T-helper 17 cell (primary cell): ENCODE measurements around the gene GJB1. TPM values are rescaled to one million over a fixed set of nuclear protein-coding genes. Genes with fewer than 3 reads are reported as not detected.
"Not testable (repeated sequence)": the region's sequence is repeated elsewhere in the genome, so short reads cannot be mapped to it uniquely, and the experiment has no call there.

Experiments used
- ATAC-seq: fragments of 150-1000 bp; cut with Tn5 transposase; 2 replicates; pipeline ENCODE4 v1.10.0; 2021; ENCODE audit warnings: mild to moderate bottlenecking, moderate library complexity
- DNase-seq, 3 donors: peaks; one replicate each; pipeline versions ENCODE4 v3.0.0 to v3.0.0-alpha.2; 2020 to 2021
- H3K9me3 ChIP-seq: one replicate; pipeline ENCODE4 v1.7.0; 2013; ENCODE audit warnings: low read length, mild to moderate bottlenecking; ENCODE audit not compliant: control insufficient read depth, poor library complexity, severe bottlenecking
- H3K27ac Mint-ChIP-seq: one replicate; pipeline ENCODE4 v1.8.0; 2022; ENCODE audit warnings: mild to moderate bottlenecking, moderate library complexity, mixed read lengths
- H3K27me3 Mint-ChIP-seq: one replicate; pipeline ENCODE4 v1.8.0; 2022; ENCODE audit warnings: mixed read lengths
- H3K36me3 Mint-ChIP-seq: one replicate; pipeline ENCODE4 v1.8.0; 2022; ENCODE audit warnings: low read depth, mixed read lengths
- H3K4me1 Mint-ChIP-seq: one replicate; pipeline ENCODE4 v1.8.0; 2022; ENCODE audit warnings: mild to moderate bottlenecking, mixed read lengths
- H3K4me3 Mint-ChIP-seq: one replicate; pipeline ENCODE4 v1.8.0; 2022; ENCODE audit warnings: mild to moderate bottlenecking, moderate library complexity, mixed read lengths
- total RNA-seq, 4 donors: library from RNA in 2 of 4; stranded (reverse) in 2 of 4; gene quantifications; one replicate each; pipeline ENCODE4 v1.2.3 and lab custom pipeline; 2022 to 2026

The GJB1 gene
- total RNA-seq, 2 donors from 2014 or later: not detected

GRCh38 chrX:71253253-71254091 is 30.4 kb downstream of the GJB1 start:
- DNase-seq (peak; percentile 9 to 26 (median 14)), ATAC-seq (no peak)
- Mint-ChIP-seq H3K4me3 (peak overlapping the region; percentile 96), H3K27ac (peak overlapping the region; percentile 93), H3K27me3 (no peaks in the 10 kb centered on the region), H3K4me1 (peaks cover 15% of the 10 kb centered on the region), H3K36me3 (peaks cover 3% of the 10 kb centered on the region)
- no peaks in the 10 kb centered on the region for H3K9me3 ChIP-seq

GRCh38 chrX:71254092-71254963 is 31.3 kb downstream of the GJB1 start, which contains the start of gene ZMYM3:
Gene ZMYM3, minus strand, starts transcription at chrX:71254140. Its CDS starts 885 bp downstream, at chrX:71253255.
- no peaks in the 10 kb centered on the region for H3K36me3 Mint-ChIP-seq
- peak within 1 kb of the TSS; percentile 96 for H3K4me3 Mint-ChIP-seq
- peak within 1 kb of the TSS; percentile 93 for H3K27ac Mint-ChIP-seq
- ATAC-seq (peak; percentile 87), DNase-seq (peak; percentile 55 to 70 (median 66))
- no peaks in the 10 kb centered on the region for H3K9me3 ChIP-seq
- H3K27me3 Mint-ChIP-seq: no peaks in the 10 kb centered on the region
- H3K4me1 Mint-ChIP-seq: peaks cover 15% of the 10 kb centered on the region

- H3K4me3 Mint-ChIP-seq: peak overlapping the region; percentile 96
- peaks cover 13% of the 10 kb centered on the region for H3K4me1 Mint-ChIP-seq
- no peaks in the 10 kb centered on the region for H3K27me3 Mint-ChIP-seq
- peak overlapping the region; percentile 93 for H3K27ac Mint-ChIP-seq
- DNase-seq (no peak), ATAC-seq (no peak)
- H3K9me3 ChIP-seq: no peaks in the 10 kb centered on the region
- H3K36me3 Mint-ChIP-seq: no peaks in the 10 kb centered on the region
These were observed 33.0 kb downstream of the GJB1 start for GRCh38 chrX:71256051-71256450.

GRCh38 chrX:71256856-71257255 is 33.8 kb downstream of the GJB1 start:
- no peak for DNase-seq
- Mint-ChIP-seq H3K36me3 (no peaks in the 10 kb centered on the region), H3K27ac (no peak overlapping the region), H3K4me3 (no peak overlapping the region), H3K27me3 (no peaks in the 10 kb centered on the region), H3K4me1 (peaks cover 13% of the 10 kb centered on the region)
- no peaks in the 10 kb centered on the region for H3K9me3 ChIP-seq
- no peak for ATAC-seq

GRCh38 chrX:71268624-71269023 is 45.6 kb downstream of the GJB1 start:
- H3K27ac Mint-ChIP-seq, DNase-seq, H3K36me3 Mint-ChIP-seq, H3K9me3 ChIP-seq, H3K27me3 Mint-ChIP-seq, H3K4me3 Mint-ChIP-seq, H3K4me1 Mint-ChIP-seq, ATAC-seq: not testable (repeated sequence)

- H3K9me3 ChIP-seq: no peaks in the 10 kb centered on the region
- no peaks in the 10 kb centered on the region for H3K27me3 Mint-ChIP-seq
- H3K4me1 Mint-ChIP-seq: no peaks in the 10 kb centered on the region
- H3K4me3 Mint-ChIP-seq: no peak overlapping the region
- ATAC-seq: no peak
- peaks cover 2% of the 10 kb centered on the region for H3K36me3 Mint-ChIP-seq
- DNase-seq: no peak
- H3K27ac Mint-ChIP-seq: no peak overlapping the region
These were observed 46.9 kb downstream of the GJB1 start for GRCh38 chrX:71269801-71270395.

GRCh38 chrX:71272313-71272712 is 49.3 kb downstream of the GJB1 start:
- not testable (repeated sequence) for H3K27me3 Mint-ChIP-seq, H3K9me3 ChIP-seq, H3K36me3 Mint-ChIP-seq, ATAC-seq, DNase-seq, H3K4me1 Mint-ChIP-seq, H3K27ac Mint-ChIP-seq
- peak overlapping the region; percentile 7 for H3K4me3 Mint-ChIP-seq

Other genes with a start within 250 kb of the GJB1 start
- 10 to 100 TPM; 32.4 to 35.4 TPM for gene SNX12, start 154.9 kb upstream of the GJB1 start, total RNA-seq
- gene FOXO4, start 127.4 kb upstream of the GJB1 start, total RNA-seq: 10 to 100 TPM; 23.4 to 40.1 TPM
- 10 to 100 TPM; 57.7 to 68.3 TPM for gene CXorf65, start 116.5 kb upstream of the GJB1 start, total RNA-seq
- 100 to 1,000 TPM; 347 to 400 TPM for gene IL2RG, start 111.6 kb upstream of the GJB1 start, total RNA-seq
- gene MED12, start 104.6 kb upstream of the GJB1 start, total RNA-seq: 10 to 100 TPM; 66.2 to 79.2 TPM
- 1 to 10 TPM; 2.9 to 4.2 TPM for gene NLGN3, start 78.4 kb upstream of the GJB1 start, total RNA-seq
- gene ZMYM3, start 30.9 kb downstream of the GJB1 start, total RNA-seq: 10 to 100 TPM; 15.2 to 18.1 TPM
- 100 to 1,000 TPM; 404 to 406 TPM for gene NONO, start 60.4 kb downstream of the GJB1 start, total RNA-seq
- gene ITGB1BP2, start 78.5 kb downstream of the GJB1 start, total RNA-seq: 1 to 10 TPM; 1.6 to 2.4 TPM
- gene TAF1, start 143.1 kb downstream of the GJB1 start, total RNA-seq: 10 to 100 TPM; 52.9 to 62.5 TPM